ENCODE measurements around the gene SLC16A3. TPM values are rescaled to one million over a fixed set of nuclear protein-coding genes. Genes with fewer than 3 reads are reported as not detected.

SLC16A3 gene
- 114 to 157 TPM (median 151 TPM) in 5 replicates for total RNA-seq (2022; extraction: Qiagen RNA extraction)

GRCh38 chr17:82228842-82229697, at the start of gene SLC16A3:
TSS of gene SLC16A3 (plus strand) at chr17:82229042. CDS start at chr17:82236009, 6,967 bp downstream.

GRCh38 chr17:82212331-82213250, 16.3 kb upstream of the SLC16A3 start, which contains the start of gene CCDC57:
TSS of gene CCDC57 (minus strand) at chr17:82212842. CDS start at chr17:82201944, 10,898 bp downstream.

GRCh38 chr17:82273327-82274133, 44.7 kb downstream of the SLC16A3 start, which contains the start of gene CSNK1D:
TSS of gene CSNK1D (minus strand) at chr17:82273700. CDS start at chr17:82273381, 319 bp downstream.

Other genes starting within 250 kb of the SLC16A3 start
- gene CENPX, start 206.2 kb upstream of the SLC16A3 start, total RNA-seq (2022; extraction: Qiagen RNA extraction): 143 to 203 TPM (median 188 TPM) in 5 replicates
- 8.3 to 17.5 TPM (median 13.6 TPM) in 5 replicates for gene LRRC45, start 205.7 kb upstream of the SLC16A3 start, total RNA-seq (2022; extraction: Qiagen RNA extraction)
- 27.4 to 40.9 TPM (median 39.9 TPM) in 5 replicates for gene RAC3, start 197.4 kb upstream of the SLC16A3 start, total RNA-seq (2022; extraction: Qiagen RNA extraction)
- 69.5 to 106 TPM (median 103 TPM) in 5 replicates for gene DCXR, start 191.3 kb upstream of the SLC16A3 start, total RNA-seq (2022; extraction: Qiagen RNA extraction)
- 16.0 to 26.0 TPM (median 24.2 TPM) in 5 replicates for gene RFNG, start 177.2 kb upstream of the SLC16A3 start, total RNA-seq (2022; extraction: Qiagen RNA extraction)
- 108 to 149 TPM (median 136 TPM) in 5 replicates for gene GPS1, start 177.1 kb upstream of the SLC16A3 start, total RNA-seq (2022; extraction: Qiagen RNA extraction)
- 84.5 to 154 TPM (median 134 TPM) in 5 replicates for gene DUS1L, start 163.2 kb upstream of the SLC16A3 start, total RNA-seq (2022; extraction: Qiagen RNA extraction)
- 106 to 149 TPM (median 139 TPM) in 5 replicates for gene FASN, start 130.8 kb upstream of the SLC16A3 start, total RNA-seq (2022; extraction: Qiagen RNA extraction)
- gene CCDC57, start 16.2 kb upstream of the SLC16A3 start, total RNA-seq (2022; extraction: Qiagen RNA extraction): 22.1 to 34.3 TPM (median 30.0 TPM) in 5 replicates
- gene CSNK1D, start 44.7 kb downstream of the SLC16A3 start, total RNA-seq (2022; extraction: Qiagen RNA extraction): 191 to 231 TPM (median 228 TPM) in 5 replicates
- gene CD7, start 88.6 kb downstream of the SLC16A3 start, total RNA-seq (2022; extraction: Qiagen RNA extraction): 0.07 to 0.12 TPM in 2 of 5 replicates, not detected in the others
- 1.3 to 2.5 TPM (median 2.0 TPM) in 5 replicates for gene SECTM1, start 104.7 kb downstream of the SLC16A3 start, total RNA-seq (2022; extraction: Qiagen RNA extraction)
- 0.26 to 0.51 TPM (median 0.39 TPM) in 5 replicates for gene TEX19, start 130.2 kb downstream of the SLC16A3 start, total RNA-seq (2022; extraction: Qiagen RNA extraction)
- gene UTS2R, start 142.7 kb downstream of the SLC16A3 start, total RNA-seq (2022; extraction: Qiagen RNA extraction): not detected in 5 replicates
- 9.5 to 14.5 TPM (median 13.3 TPM) in 5 replicates for gene HEXD, start 189.3 kb downstream of the SLC16A3 start, total RNA-seq (2022; extraction: Qiagen RNA extraction)
- 17.0 to 26.6 TPM (median 23.8 TPM) in 5 replicates for gene OGFOD3, start 189.5 kb downstream of the SLC16A3 start, total RNA-seq (2022; extraction: Qiagen RNA extraction)
- 48.8 to 62.6 TPM (median 58.5 TPM) in 5 replicates for gene CYBC1, start 221.7 kb downstream of the SLC16A3 start, total RNA-seq (2022; extraction: Qiagen RNA extraction)
- gene NARF, start 229.7 kb downstream of the SLC16A3 start, total RNA-seq (2022; extraction: Qiagen RNA extraction): 46.9 to 60.5 TPM (median 55.4 TPM) in 5 replicates

Data from A549 treated with Mapracorat at 1 μM for 4 hours (cell line).